IMR-90 (cell line): ENCODE results near the gene SPPL2B. TPM values are rescaled to one million over a fixed set of nuclear protein-coding genes. Genes with fewer than 3 reads are reported as not detected.

Source experiments
- ATAC-seq: fragments of 200-7000 bp; cut with Tn5 transposase; 2 replicates; pipeline ENCODE4 v1.9.1; 2020; ENCODE audit warnings: low read depth, mild to moderate bottlenecking, moderate library complexity
- BruUV-seq: library from RNA; stranded (reverse); fragments of 400-500 nt; replicated peaks from 2 replicates; lab custom pipeline; 2021; lab: Mats Ljungman, UMichigan
- CTCF ChIA-PET: fragments of 300-600 bp; formaldehyde crosslinking; extraction: SDS; loops from one replicate; lab custom pipeline; 2021; ENCODE audit warnings: antibody characterized with exemption; lab: Yijun Ruan, JAX
- POLR2A ChIA-PET: fragments of 300-600 bp; sonication (Branson Sonifier 250); formaldehyde crosslinking; loops from one replicate; lab custom pipeline; 2022; ENCODE audit warnings: antibody characterized with exemption; ENCODE audit not compliant: unreplicated experiment; lab: Charles Lee
- DNase-seq: peaks from one replicate; pipeline ENCODE4 v3.0.0; 2013
- H2AFZ ChIP-seq: replicated peaks from 2 replicates; pipeline ENCODE3; 2013; ENCODE audit warnings: low read length, mild to moderate bottlenecking; ENCODE audit not compliant: poor library complexity
- H2AK5ac ChIP-seq: 2 replicates; pipeline ENCODE4 v1.6.1; 2013; ENCODE audit warnings: low read depth, low read length, inconsistent platforms
- H2AK9ac ChIP-seq: replicated peaks from 2 replicates; pipeline ENCODE3; 2013; ENCODE audit warnings: mild to moderate bottlenecking, low read depth, low read length, moderate library complexity; ENCODE audit not compliant: poor library complexity
- H2BK120ac ChIP-seq: 2 replicates; pipeline ENCODE4 v1.6.1; 2013; ENCODE audit warnings: low read depth, low read length, inconsistent platforms
- H2BK15ac ChIP-seq: 3 replicates; pipeline ENCODE4 v1.6.1; 2013; ENCODE audit warnings: low read depth, low read length, inconsistent platforms
- H2BK20ac ChIP-seq: 2 replicates; pipeline ENCODE4 v1.6.1; 2013; ENCODE audit warnings: low read depth, mild to moderate bottlenecking, inconsistent platforms, low read length, moderate library complexity
- H2BK5ac ChIP-seq: 2 replicates; pipeline ENCODE4 v1.6.1; 2013; ENCODE audit warnings: mild to moderate bottlenecking, low read depth, low read length, inconsistent platforms; ENCODE audit not compliant: poor library complexity, severe bottlenecking
- H3K14ac ChIP-seq: replicated peaks from 2 replicates; pipeline ENCODE4 v1.6.1; 2013; ENCODE audit warnings: low read depth, low read length, inconsistent platforms
- H3K18ac ChIP-seq: 2 replicates; pipeline ENCODE4 v1.6.1; 2013; ENCODE audit warnings: low read depth, low read length, control low read depth
- H3K23ac ChIP-seq: 2 replicates; pipeline ENCODE4 v1.6.1; 2013; ENCODE audit warnings: low read depth, low read length, inconsistent platforms
- H3K27ac ChIP-seq: 2 replicates; pipeline ENCODE4 v1.5.1; 2013; ENCODE audit warnings: mild to moderate bottlenecking, control low read depth, low read length; ENCODE audit not compliant: insufficient read depth
- H3K27me3 ChIP-seq: 2 replicates; pipeline ENCODE4 v1.6.1; 2013; ENCODE audit warnings: low read length; ENCODE audit not compliant: control insufficient read depth, insufficient read depth
- H3K36me3 ChIP-seq: 2 replicates; pipeline ENCODE4 v1.6.1; 2013; ENCODE audit warnings: low read length, mixed read lengths; ENCODE audit not compliant: control insufficient read depth, insufficient read depth
- H3K4ac ChIP-seq: 2 replicates; pipeline ENCODE4 v1.6.1; 2013; ENCODE audit warnings: low read depth, low read length, inconsistent platforms
- H3K4me1 ChIP-seq: 2 replicates; pipeline ENCODE4 v1.6.1; 2013; ENCODE audit warnings: low read length, mixed read lengths; ENCODE audit not compliant: control insufficient read depth, insufficient read depth
- H3K4me2 ChIP-seq: 2 replicates; pipeline ENCODE4 v1.6.1; 2013; ENCODE audit warnings: low read depth, mild to moderate bottlenecking, control low read depth, low read length, moderate library complexity
- H3K4me3 ChIP-seq: 2 replicates; pipeline ENCODE4 v1.5.1; 2013; ENCODE audit warnings: low read depth, mild to moderate bottlenecking, control low read depth, low read length, moderate library complexity; ENCODE audit not compliant: insufficient read depth
- H3K56ac ChIP-seq: 2 replicates; pipeline ENCODE4 v1.6.1; 2013; ENCODE audit warnings: low read length, inconsistent platforms; ENCODE audit not compliant: insufficient read depth; ENCODE audit errors: extremely low read depth
- H3K79me1 ChIP-seq, 2 experiments: 2 replicates each; pipeline ENCODE4 v1.6.1; 2013; ENCODE audit warnings: low read length in 2 of 2, inconsistent platforms in 1 of 2, low read depth in 1 of 2
- H3K9ac ChIP-seq: 2 replicates; pipeline ENCODE4 v1.6.1; 2013; ENCODE audit warnings: low read depth, low read length, control low read depth
- H3K9me1 ChIP-seq: 2 replicates; pipeline ENCODE4 v1.6.1; 2013; ENCODE audit warnings: low read length, inconsistent platforms; ENCODE audit not compliant: insufficient read depth
- H3K9me3 ChIP-seq: 2 replicates; pipeline ENCODE4 v1.6.1; 2013; ENCODE audit warnings: low read length; ENCODE audit not compliant: control insufficient read depth, insufficient read depth
- H4K20me1 ChIP-seq: 2 replicates; pipeline ENCODE4 v1.6.1; 2013; ENCODE audit warnings: low read length, inconsistent platforms; ENCODE audit not compliant: insufficient read depth
- H4K5ac ChIP-seq: 2 replicates; pipeline ENCODE4 v1.6.1; 2013; ENCODE audit warnings: mild to moderate bottlenecking, low read depth, low read length, control low read depth
- H4K8ac ChIP-seq, 2 experiments: 2 replicates each; pipeline ENCODE4 v1.6.1; 2013; ENCODE audit warnings: low read depth in 2 of 2, low read length in 2 of 2, control low read depth in 1 of 2, inconsistent platforms in 1 of 2
- H4K91ac ChIP-seq: 2 replicates; pipeline ENCODE4 v1.6.1; 2013; ENCODE audit warnings: low read depth, low read length, inconsistent platforms; ENCODE audit not compliant: insufficient read depth
- BHLHE40 ChIP-seq: fragments of 150-350 bp; IDR thresholded peaks from 2 replicates; pipeline ENCODE4 v1.6.1; 2016; ENCODE audit warnings: mild to moderate bottlenecking, low read depth, low read length
- CTCF ChIP-seq: conservative IDR thresholded peaks from 2 replicates; pipeline ENCODE4 v1.5.1; 2012; ENCODE audit warnings: mild to moderate bottlenecking, low read depth, low read length, improper control_type of control experiment
- MAFK ChIP-seq: IDR thresholded peaks from 2 replicates; pipeline ENCODE4 v1.6.1; 2012; ENCODE audit warnings: low read depth, low read length, improper control_type of control experiment
- MAZ ChIP-seq: IDR thresholded peaks from 2 replicates; pipeline ENCODE4 v1.6.1; 2012; ENCODE audit warnings: low read depth, mild to moderate bottlenecking, low read length, improper control_type of control experiment, moderate library complexity, borderline replicate concordance
- MXI1 ChIP-seq: IDR thresholded peaks from 2 replicates; pipeline ENCODE4 v1.6.1; 2012; ENCODE audit warnings: low read depth, mild to moderate bottlenecking, low read length, moderate library complexity, borderline replicate concordance
- RAD21 ChIP-seq: IDR thresholded peaks from 2 replicates; pipeline ENCODE4 v1.6.1; 2012; ENCODE audit warnings: low read length, improper control_type of control experiment
- RCOR1 ChIP-seq: IDR thresholded peaks from 2 replicates; pipeline ENCODE4 v1.6.1; 2012; ENCODE audit warnings: mild to moderate bottlenecking, low read length, improper control_type of control experiment; ENCODE audit not compliant: insufficient replicate concordance
- RFX5 ChIP-seq: IDR thresholded peaks from 2 replicates; pipeline ENCODE4 v1.8.0; 2012; ENCODE audit warnings: low read depth, mild to moderate bottlenecking, low read length, moderate library complexity
- WGBS, 2 experiments: methylation state at CpG; one replicate each; pipeline versions ENCODE4 v1.1.5 to v1.1.7; 2013; ENCODE audit warnings: missing lambda C conversion rate in 2 of 2; ENCODE audit not compliant: insufficient read length in 1 of 2; ENCODE audit errors: extremely low coverage in 2 of 2; 5-methylcytosine and 5-hydroxymethylcytosine counted together
- dilution Hi-C: fragments of 300-500 bp; cut with HindIII; formaldehyde crosslinking; loops from one replicate; pipeline ENCODE4 v1.14.3; 2018; ENCODE audit warnings: low sequenced_read_pairs; ENCODE audit not compliant: unreplicated experiment
- in situ Hi-C: fragments of 300-500 bp; cut with MboI; formaldehyde crosslinking; loops from 3 replicates; pipeline ENCODE4 v1.14.3; 2019; ENCODE audit warnings: low sequenced_read_pairs, inconsistent platforms, mixed read lengths
- intact Hi-C: fragments of 100-400 bp; cut with micrococcal nuclease; formaldehyde crosslinking; loops from 2 replicates; pipeline ENCODE4 v1.10.0; 2022
- polyA plus RNA-seq, 3 experiments: library from polyadenylated mRNA; depleted of rRNA; stranded (reverse); fragments of >200 nt; gene quantifications; 2 replicates each; pipeline ENCODE4 v1.2.3, GENCODE V29; 2012; ENCODE audit warnings: low replicate concordance in 1 of 3
- total RNA-seq: library from RNA; depleted of rRNA; stranded (reverse); fragments of >200 nt; gene quantifications from 2 replicates; pipeline ENCODE4 v1.2.3, GENCODE V29; 2012
- TF ChIP-seq, protein P1 (sequence below): fragments of 150-350 bp; IDR thresholded peaks from 2 replicates; pipeline ENCODE4 v1.6.1; 2016; ENCODE audit warnings: low read depth, mild to moderate bottlenecking, low read length, moderate library complexity, borderline replicate concordance

Gene SPPL2B
- total and polyA plus RNA-seq, 2 of the 4 experiments (the other 2 are of a cell fraction), result 3.4 to 45.7 TPM

- no peaks in the 10 kb centered on the region for H3K9me3 ChIP-seq
- BruUV-seq, result no TSS peak
- in situ Hi-C loops (no loop called here), intact Hi-C loops (no loop called here), dilution Hi-C loops (no loop called here)
- no peaks in the 10 kb centered on the region for H3K79me1 ChIP-seq
- H3K56ac ChIP-seq, result no peak overlapping the region
- H3K27ac ChIP-seq, result no peak overlapping the region
- H3K27me3 ChIP-seq, result peaks cover 20% of the 10 kb centered on the region
- no peak; the same call in 1 of the 2 replicates for ATAC-seq
- no peak overlapping the region for H3K9ac ChIP-seq
- H3K14ac ChIP-seq, result no peak overlapping the region
- no peaks in the 10 kb centered on the region for H4K20me1 ChIP-seq
- H2BK15ac ChIP-seq, result no peak overlapping the region
- no peak overlapping the region for H3K18ac ChIP-seq
- no peak overlapping the region for H3K4ac ChIP-seq
- H3K4me1 ChIP-seq, result no peaks in the 10 kb centered on the region
- TF ChIP-seq MAFK, result no peak
- no peak for TF ChIP-seq CTCF
- no peak for TF ChIP-seq BHLHE40
- TF ChIP-seq RFX5, result no peak
- TF ChIP-seq, protein P1, sequence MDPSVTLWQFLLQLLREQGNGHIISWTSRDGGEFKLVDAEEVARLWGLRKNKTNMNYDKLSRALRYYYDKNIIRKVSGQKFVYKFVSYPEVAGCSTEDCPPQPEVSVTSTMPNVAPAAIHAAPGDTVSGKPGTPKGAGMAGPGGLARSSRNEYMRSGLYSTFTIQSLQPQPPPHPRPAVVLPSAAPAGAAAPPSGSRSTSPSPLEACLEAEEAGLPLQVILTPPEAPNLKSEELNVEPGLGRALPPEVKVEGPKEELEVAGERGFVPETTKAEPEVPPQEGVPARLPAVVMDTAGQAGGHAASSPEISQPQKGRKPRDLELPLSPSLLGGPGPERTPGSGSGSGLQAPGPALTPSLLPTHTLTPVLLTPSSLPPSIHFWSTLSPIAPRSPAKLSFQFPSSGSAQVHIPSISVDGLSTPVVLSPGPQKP, result no peak
- no peak for TF ChIP-seq MAZ
- TF ChIP-seq RAD21, result no peak
- no peak for TF ChIP-seq RCOR1
- TF ChIP-seq MXI1, result no peak
- H3K36me3 ChIP-seq, result peaks cover 14% of the 10 kb centered on the region; the same call in 1 of the 2 replicates
- no peak overlapping the region for H2BK20ac ChIP-seq
- H4K5ac ChIP-seq, result no peak overlapping the region
- ChIA-PET POLR2A (no interaction called here), CTCF (no interaction called here)
- peak overlapping the region; percentile 49 for H2AFZ ChIP-seq
- peak overlapping the region; percentile 24 for H2AK9ac ChIP-seq
- H2BK5ac ChIP-seq, result no peak overlapping the region
- no peak for DNase-seq
- no peak overlapping the region for H3K4me3 ChIP-seq
- no peak overlapping the region for H2BK120ac ChIP-seq
- no peak overlapping the region for H4K91ac ChIP-seq
- H3K23ac ChIP-seq, result no peak overlapping the region
- H3K9me1 ChIP-seq, result no peaks in the 10 kb centered on the region
- H4K8ac ChIP-seq, result no peak overlapping the region
- H3K4me2 ChIP-seq, result no peak overlapping the region
- H2AK5ac ChIP-seq, result no peak overlapping the region
- WGBS, 2 experiments, result 79% methylated on average over 11 of the region's 21 CpGs; no CpG with 5 or more reads in 1 of the 2 experiments
These were observed 27.7 kb downstream of the SPPL2B start for GRCh38 chr19:2356036-2356646.
